K562 (cell line): ENCODE measurements around the gene EDN2. TPM values are rescaled to one million over a fixed set of nuclear protein-coding genes. Genes with fewer than 3 reads are reported as not detected.

Source experiments
- ARID1B ChIP-seq: fragments of 450-650 bp; IDR thresholded peaks from 2 replicates; pipeline ENCODE4 v1.6.1; 2016; ENCODE audit warnings: antibody characterized with exemption, mild to moderate bottlenecking, inconsistent platforms
- CBFA2T3 ChIP-seq: fragments of 450-650 bp; IDR thresholded peaks from 2 replicates; pipeline ENCODE4 v1.6.1; 2017
- CHAMP1 ChIP-seq: fragments of 450-650 bp; IDR thresholded peaks from 2 replicates; pipeline ENCODE4 v1.6.1; 2016; ENCODE audit warnings: mild to moderate bottlenecking
- CTBP1 ChIP-seq: fragments of 450-650 bp; IDR thresholded peaks from 2 replicates; pipeline ENCODE4 v1.6.1; 2016; ENCODE audit warnings: borderline replicate concordance
- DIDO1 ChIP-seq: fragments of 450-650 bp; IDR thresholded peaks from 2 replicates; pipeline ENCODE4 v1.6.1; 2016; ENCODE audit warnings: low read depth, missing biosample characterization, missing genetic modification characterization
- HMG20A ChIP-seq: fragments of 450-650 bp; formaldehyde crosslinking; conservative IDR thresholded peaks from 2 replicates; pipeline ENCODE4 v1.4.0; 2020; ENCODE audit warnings: mild to moderate bottlenecking, mixed read lengths
- ILK ChIP-seq: fragments of 450-650 bp; IDR thresholded peaks from 2 replicates; pipeline ENCODE4 v1.6.1; 2016; ENCODE audit warnings: missing genetic modification characterization, low read depth, mild to moderate bottlenecking, missing compliant biosample characterization, moderate library complexity, borderline replicate concordance
- KAT7 ChIP-seq: sonication (generic); formaldehyde crosslinking; IDR thresholded peaks from 2 replicates; pipeline ENCODE4 v1.8.0; 2022; ENCODE audit warnings: missing genetic modification reagents, mild to moderate bottlenecking, borderline replicate concordance
- KLF1 ChIP-seq: fragments of 450-650 bp; IDR thresholded peaks from 2 replicates; pipeline ENCODE4 v1.6.1; 2016; ENCODE audit warnings: missing genetic modification characterization, missing compliant biosample characterization
- MED1 ChIP-seq: sonication (generic); formaldehyde crosslinking; IDR thresholded peaks from 2 replicates; pipeline ENCODE4 v1.8.1; 2023; ENCODE audit warnings: missing genetic modification reagents, borderline replicate concordance
- MIER1 ChIP-seq: fragments of 450-650 bp; IDR thresholded peaks from 2 replicates; pipeline ENCODE4 v1.6.1; 2016; ENCODE audit warnings: antibody characterized with exemption, mild to moderate bottlenecking, low read depth
- NRF1 ChIP-seq, 2 experiments: fragments of 450-650 bp; IDR thresholded peaks in 1 of 2; conservative IDR thresholded peaks in 1 of 2; 2 replicates each; pipeline ENCODE4 v1.6.1; 2014; ENCODE audit warnings: mild to moderate bottlenecking in 2 of 2
- SMARCA5 ChIP-seq: fragments of 450-650 bp; IDR thresholded peaks from 2 replicates; pipeline ENCODE4 v1.6.1; 2016
- SPI1 ChIP-seq: IDR thresholded peaks from 2 replicates; pipeline ENCODE4 v1.6.1; 2011; ENCODE audit warnings: low read depth, low read length, control low read depth, borderline replicate concordance
- SRSF3 ChIP-seq: fragments of 200-400 bp; formaldehyde crosslinking; IDR thresholded peaks from 2 replicates; pipeline ENCODE4 v1.6.1; 2016; ENCODE audit warnings: mild to moderate bottlenecking, low read length, moderate library complexity; ENCODE audit not compliant: insufficient read depth
- SUPT5H ChIP-seq: fragments of 450-650 bp; IDR thresholded peaks from 2 replicates; pipeline ENCODE4 v1.6.1; 2016
- THAP12 ChIP-seq: fragments of 250-450 bp; sonication (Bioruptor Pico); IDR thresholded peaks from 2 replicates; pipeline ENCODE4 v1.9.0; 2021; ENCODE audit warnings: mild to moderate bottlenecking, inconsistent platforms
- TSC22D4 ChIP-seq: fragments of 450-650 bp; IDR thresholded peaks from 2 replicates; pipeline ENCODE4 v1.6.1; 2016; ENCODE audit warnings: missing genetic modification characterization, missing biosample characterization, control low read depth
- ZBTB7A ChIP-seq: IDR thresholded peaks from 2 replicates; pipeline ENCODE4 v1.6.1; 2011; ENCODE audit warnings: low read depth, mild to moderate bottlenecking, low read length, moderate library complexity, borderline replicate concordance; ENCODE audit not compliant: control insufficient read depth
- ZEB2 ChIP-seq: fragments of 450-650 bp; IDR thresholded peaks from 2 replicates; pipeline ENCODE4 v1.6.1; 2016
- ZNF23 ChIP-seq: fragments of 250-450 bp; sonication (Bioruptor Pico); IDR thresholded peaks from 2 replicates; pipeline ENCODE4 v1.4.0; 2020; ENCODE audit warnings: mild to moderate bottlenecking
- ZNF384 ChIP-seq: IDR thresholded peaks from 2 replicates; pipeline ENCODE4 v1.6.1; 2012; ENCODE audit warnings: low read depth, low read length, improper control_type of control experiment
- polyA plus RNA-seq, 8 experiments: library from polyadenylated mRNA; depleted of rRNA in 4 of 8; stranded (reverse) in 5 of 8; unstranded in 3 of 8; fragments of >200 nt; fragmentation: Nextera tagmentation in 2 of 8; fragmentation: Illumina TruSeq in 1 of 8; extraction: Ambion mirVana in 2 of 8; extraction: Trizol in 1 of 8; gene quantifications; 2 replicates each; pipeline versions ENCODE4 v1.2.1 to v1.2.3, GENCODE V29; 2011 to 2014; ENCODE audit warnings: inconsistent platforms in 1 of 8, missing spikeins in 1 of 8
- total RNA-seq, 7 experiments: library from RNA; depleted of rRNA in 6 of 7; stranded (reverse); fragments of >200 nt in 6 of 7; fragmentation: Illumina TruSeq in 2 of 7; extraction: Trizol in 2 of 7; gene quantifications; 2 replicates each; pipeline versions ENCODE4 v1.2.1 to v1.2.3, GENCODE V29; 2011 to 2021; ENCODE audit warnings: low replicate concordance in 1 of 7
- TF ChIP-seq, protein P1 (sequence below): fragments of 200-400 bp; formaldehyde crosslinking; IDR thresholded peaks from 2 replicates; pipeline ENCODE4 v1.6.1; 2017; ENCODE audit warnings: mild to moderate bottlenecking, low read depth, low read length, moderate library complexity

Gene EDN2
- total and polyA plus RNA-seq, 9 of the 15 experiments (the other 6 are each of a cell fraction or from before 2014, with no cell fraction given) = not detected

DNA sequence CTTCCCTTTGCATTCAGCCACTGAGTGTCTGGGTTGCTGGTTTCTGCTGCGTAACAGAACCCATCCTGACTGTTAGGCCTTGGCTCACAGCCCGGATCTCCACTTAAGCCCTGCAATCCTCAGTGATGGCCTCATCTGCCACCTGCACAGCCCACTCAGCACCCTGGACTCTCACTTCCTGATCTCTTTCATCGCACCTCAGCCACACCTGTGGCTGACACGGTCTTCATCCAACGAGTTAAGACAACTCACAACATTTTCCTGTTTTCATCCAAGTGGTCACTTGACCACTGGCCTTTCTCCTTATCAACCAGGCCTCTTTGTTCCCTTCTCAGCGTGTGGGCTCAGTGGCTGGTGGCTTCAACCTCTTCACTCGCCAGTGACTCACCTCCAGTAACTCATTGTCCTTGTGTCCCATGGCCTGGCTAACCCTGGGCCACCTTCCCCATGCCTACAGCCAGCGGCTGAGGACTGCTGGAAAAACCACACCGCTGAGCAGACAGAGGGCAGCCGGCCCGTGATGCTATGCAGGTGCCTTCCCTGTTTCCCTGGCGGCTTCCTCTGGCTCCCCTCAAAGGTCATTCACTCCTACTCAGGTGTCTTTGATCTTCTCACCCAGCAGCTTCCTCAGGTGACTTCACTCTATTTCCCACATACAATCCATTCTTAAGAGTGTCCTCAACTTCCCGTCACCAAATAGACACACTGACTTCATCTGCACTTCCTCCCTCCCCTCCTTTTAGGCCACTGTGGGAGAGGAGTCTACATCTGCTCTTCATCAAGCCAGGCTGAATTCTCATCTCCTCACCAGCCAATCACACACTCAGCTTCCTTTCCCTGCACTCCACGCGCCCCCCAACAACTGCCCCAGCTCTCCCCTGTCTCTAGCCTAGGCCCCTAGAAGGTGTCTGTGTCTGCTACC is 19.9 kb upstream of the EDN2 start (continued):
- TF ChIP-seq CHAMP1 = no peak
- TF ChIP-seq ZNF384 = no peak
- TF ChIP-seq HMG20A (CRISPR knock-in tag) = no peak
- no peak for TF ChIP-seq SRSF3
- TF ChIP-seq DIDO1 (tag) = no peak
- TF ChIP-seq CTBP1 = peak; percentile 54; the same call in 1 of the 2 replicates
- TF ChIP-seq MED1 (CRISPR knock-in tag) = no peak
- no peak for TF ChIP-seq SMARCA5
- TF ChIP-seq, protein P1, sequence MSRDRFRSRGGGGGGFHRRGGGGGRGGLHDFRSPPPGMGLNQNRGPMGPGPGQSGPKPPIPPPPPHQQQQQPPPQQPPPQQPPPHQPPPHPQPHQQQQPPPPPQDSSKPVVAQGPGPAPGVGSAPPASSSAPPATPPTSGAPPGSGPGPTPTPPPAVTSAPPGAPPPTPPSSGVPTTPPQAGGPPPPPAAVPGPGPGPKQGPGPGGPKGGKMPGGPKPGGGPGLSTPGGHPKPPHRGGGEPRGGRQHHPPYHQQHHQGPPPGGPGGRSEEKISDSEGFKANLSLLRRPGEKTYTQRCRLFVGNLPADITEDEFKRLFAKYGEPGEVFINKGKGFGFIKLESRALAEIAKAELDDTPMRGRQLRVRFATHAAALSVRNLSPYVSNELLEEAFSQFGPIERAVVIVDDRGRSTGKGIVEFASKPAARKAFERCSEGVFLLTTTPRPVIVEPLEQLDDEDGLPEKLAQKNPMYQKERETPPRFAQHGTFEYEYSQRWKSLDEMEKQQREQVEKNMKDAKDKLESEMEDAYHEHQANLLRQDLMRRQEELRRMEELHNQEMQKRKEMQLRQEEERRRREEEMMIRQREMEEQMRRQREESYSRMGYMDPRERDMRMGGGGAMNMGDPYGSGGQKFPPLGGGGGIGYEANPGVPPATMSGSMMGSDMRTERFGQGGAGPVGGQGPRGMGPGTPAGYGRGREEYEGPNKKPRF = no peak
- TF ChIP-seq KAT7 (CRISPR knock-in tag) = no peak
- no peak for TF ChIP-seq KLF1 (tag)
- TF ChIP-seq ZEB2 = peak; percentile 75
- 0 out of 2 replicates have a peak, but pooled peaks have one; percentile 21 for TF ChIP-seq SPI1
- TF ChIP-seq CBFA2T3 = peak; percentile 63
- no peak for TF ChIP-seq THAP12
- no peak for TF ChIP-seq MIER1
- no peak for TF ChIP-seq ILK
- peak; percentile 31; the same call in 1 of the 2 replicates for TF ChIP-seq ARID1B
- TF ChIP-seq TSC22D4 (tag) = no peak
- TF ChIP-seq NRF1 (conservative IDR thresholded peaks at IDR 0.05 in 1 of 2, IDR thresholded peaks at IDR 0.05 in 1 of 2) = no peak
- no peak for TF ChIP-seq ZNF23 (CRISPR knock-in tag)
- no peak for TF ChIP-seq ZBTB7A
- TF ChIP-seq SUPT5H = no peak
